Naive thymus-derived CD8-positive, alpha-beta T cell (primary cell): ENCODE data around the gene BIN1. TPM values are rescaled to one million over a fixed set of nuclear protein-coding genes. Genes with fewer than 3 reads are reported as not detected.

Experiments used
- polyA plus RNA-seq, 3 donors: library from polyadenylated mRNA; unstranded; fragments of 300-500 nt; fragmentation: Illumina TruSeq; gene quantifications; one replicate each; pipeline ENCODE4 v1.2.3, GENCODE V29; 2021
- total RNA-seq, 8 experiments: library from RNA in 2 of 8; stranded (reverse) in 2 of 8; gene quantifications; one replicate each; pipeline ENCODE4 v1.2.3 and lab custom pipeline; 2021 to 2026

Gene BIN1
- total and polyA plus RNA-seq, 5 experiments from 2014 or later: 130 to 189 (median 156) TPM

Other genes with a start within 250 kb of the BIN1 start
- not detected for gene TEX51, start 208.3 kb downstream of the BIN1 start, total RNA-seq
- not detected for gene TEX51, start 208.3 kb downstream of the BIN1 start, polyA plus RNA-seq
- gene CYP27C1, start 113.1 kb upstream of the BIN1 start, total RNA-seq: not detected
- gene CYP27C1, start 113.1 kb upstream of the BIN1 start, polyA plus RNA-seq: not detected
- gene ERCC3, start 187.0 kb upstream of the BIN1 start, total RNA-seq: 10 to 100 TPM; 63.0 to 65.8 TPM
- 10 to 100 TPM; 17.0 to 27.2 (median 20.3) TPM for gene ERCC3, start 187.0 kb upstream of the BIN1 start, polyA plus RNA-seq